Measurements from ENCODE around the gene MAN2A2. TPM values are rescaled to one million over a fixed set of nuclear protein-coding genes. Genes with fewer than 3 reads are reported as not detected.
A peak's percentile ranks its signal among the peaks of the same experiment; 100 is the strongest.

MAN2A2 gene
- total RNA-seq, 1 donor from 2014 or later, result 70.0 TPM

GRCh38 chr15:90934949-90935751 is 32.0 kb downstream of the MAN2A2 start, which contains the start of gene UNC45A:
Gene UNC45A, plus strand, starts transcription at chr15:90935285. Its CDS starts 40 bp downstream, at chr15:90935325.
- Mint-ChIP-seq H3K4me1 (ENCODE audit: unreplicated experiment) (peaks cover 33% of the 10 kb centered on the region), H3K27me3 (ENCODE audit: unreplicated experiment) (no peaks in the 10 kb centered on the region), H3K27ac (ENCODE audit: unreplicated experiment) (peak within 1 kb of the TSS; percentile 91), H3K4me3 (ENCODE audit: unreplicated experiment) (peak within 1 kb of the TSS; percentile 82), H3K9me3 (ENCODE audit: unreplicated experiment) (no peaks in the 10 kb centered on the region), H3K36me3 (ENCODE audit: unreplicated experiment) (peaks cover 14% of the 10 kb centered on the region)
- no peak for TF ChIP-seq CTCF (IDR thresholded peaks at IDR 0.05)
- DNase-seq (ENCODE audit: extremely low spot score, unreplicated experiment), result peak; percentile 94

- Mint-ChIP-seq H3K27me3 (ENCODE audit: unreplicated experiment) (no peaks in the 10 kb centered on the region), H3K27ac (ENCODE audit: unreplicated experiment) (no peak overlapping the region), H3K4me3 (ENCODE audit: unreplicated experiment) (peak overlapping the region; percentile 82), H3K36me3 (ENCODE audit: unreplicated experiment) (peaks cover 24% of the 10 kb centered on the region), H3K4me1 (ENCODE audit: unreplicated experiment) (peaks cover 26% of the 10 kb centered on the region), H3K9me3 (ENCODE audit: unreplicated experiment) (no peaks in the 10 kb centered on the region)
- no peak for DNase-seq (ENCODE audit: extremely low spot score, unreplicated experiment)
- TF ChIP-seq CTCF (IDR thresholded peaks at IDR 0.05), result no peak
These were observed 33.7 kb downstream of the MAN2A2 start for GRCh38 chr15:90936823-90937222.

GRCh38 chr15:90938261-90938660 is 35.2 kb downstream of the MAN2A2 start:
- H3K27me3 Mint-ChIP-seq (ENCODE audit: unreplicated experiment), result no peaks in the 10 kb centered on the region
- H3K4me3 Mint-ChIP-seq (ENCODE audit: unreplicated experiment), result no peak overlapping the region
- no peak for DNase-seq (ENCODE audit: extremely low spot score, unreplicated experiment)
- no peak for TF ChIP-seq CTCF (IDR thresholded peaks at IDR 0.05)
- H3K9me3 Mint-ChIP-seq (ENCODE audit: unreplicated experiment), result no peaks in the 10 kb centered on the region
- H3K27ac Mint-ChIP-seq (ENCODE audit: unreplicated experiment), result no peak overlapping the region
- H3K4me1 Mint-ChIP-seq (ENCODE audit: unreplicated experiment), result peaks cover 22% of the 10 kb centered on the region
- H3K36me3 Mint-ChIP-seq (ENCODE audit: unreplicated experiment), result peaks cover 35% of the 10 kb centered on the region

- Mint-ChIP-seq H3K36me3 (ENCODE audit: unreplicated experiment) (peaks cover 38% of the 10 kb centered on the region), H3K27ac (ENCODE audit: unreplicated experiment) (no peak overlapping the region), H3K4me1 (ENCODE audit: unreplicated experiment) (peaks cover 14% of the 10 kb centered on the region), H3K4me3 (ENCODE audit: unreplicated experiment) (no peak overlapping the region), H3K9me3 (ENCODE audit: unreplicated experiment) (no peaks in the 10 kb centered on the region), H3K27me3 (ENCODE audit: unreplicated experiment) (no peaks in the 10 kb centered on the region)
- no peak for TF ChIP-seq CTCF (IDR thresholded peaks at IDR 0.05)
- no peak for DNase-seq (ENCODE audit: extremely low spot score, unreplicated experiment)
These were observed 36.7 kb downstream of the MAN2A2 start for GRCh38 chr15:90939756-90940155.

GRCh38 chr15:90941038-90941437 is 37.9 kb downstream of the MAN2A2 start:
- Mint-ChIP-seq H3K4me1 (ENCODE audit: unreplicated experiment) (peaks cover 9% of the 10 kb centered on the region), H3K36me3 (ENCODE audit: unreplicated experiment) (peaks cover 42% of the 10 kb centered on the region), H3K4me3 (ENCODE audit: unreplicated experiment) (no peak overlapping the region), H3K27me3 (ENCODE audit: unreplicated experiment) (no peaks in the 10 kb centered on the region), H3K27ac (ENCODE audit: unreplicated experiment) (no peak overlapping the region), H3K9me3 (ENCODE audit: unreplicated experiment) (no peaks in the 10 kb centered on the region)
- no peak for TF ChIP-seq CTCF (IDR thresholded peaks at IDR 0.05)
- no peak for DNase-seq (ENCODE audit: extremely low spot score, unreplicated experiment)

Measured in osteocyte (in vitro differentiated cells).